ENCODE data around the gene SH3BP1. TPM values are rescaled to one million over a fixed set of nuclear protein-coding genes. Genes with fewer than 3 reads are reported as not detected.

The SH3BP1 gene
- total and polyA plus RNA-seq, 2 of the 4 experiments (the other 2 are of a cell fraction): 8.8 to 33.3 TPM

DNA sequence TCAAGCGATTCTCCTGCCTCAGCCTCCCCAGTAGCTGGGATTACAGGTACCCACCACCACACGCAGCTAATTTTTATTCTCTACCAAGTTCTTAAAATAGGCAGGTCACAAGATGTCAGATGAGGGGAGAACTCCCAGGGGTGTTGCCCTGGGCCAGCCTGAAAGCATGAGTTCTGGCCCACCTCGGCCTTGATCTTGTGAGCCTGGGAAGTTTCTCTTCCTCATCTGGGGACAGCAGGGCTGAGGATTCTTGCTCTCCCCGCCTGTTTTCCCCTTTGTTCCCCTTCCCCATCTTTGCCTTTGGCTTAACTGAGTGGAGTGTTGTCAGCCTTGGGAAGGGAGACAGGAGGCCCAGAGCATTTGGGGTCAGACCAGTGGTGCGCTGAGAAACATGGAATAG, 22.6 kb downstream of the SH3BP1 start:
- Histone ChIP-seq H3K56ac (ENCODE audit: extremely low read depth, insufficient read depth, low read length) (no peak overlapping the region), H2BK20ac (ENCODE audit: low read depth, low read length) (peak overlapping the region; percentile 51; the same call in 1 of the 2 replicates), H2AK5ac (ENCODE audit: low read depth, low read length) (peak overlapping the region; percentile 80), H3K9ac (ENCODE audit: low read depth, low read length) (0 out of 2 replicates have a peak overlapping the region, but pooled peaks have one; percentile 17), H3K36me3 (ENCODE audit: control insufficient read depth, insufficient read depth, low read length) (peaks cover 11% of the 10 kb centered on the region), H2BK15ac (ENCODE audit: low read depth, low read length) (peak overlapping the region; percentile 78; the same call in 1 of the 3 replicates), H4K5ac (ENCODE audit: low read depth, low read length) (no peak overlapping the region), H3K4ac (ENCODE audit: low read depth, low read length) (peak overlapping the region; percentile 81), H3K14ac (replicated peaks; ENCODE audit: low read depth, low read length) (peak overlapping the region; percentile 67; the same call in 1 of the 2 replicates), H3K18ac (ENCODE audit: low read depth, low read length) (no peak overlapping the region), H4K8ac (ENCODE audit: low read depth in 2 of 2, low read length in 2 of 2) (0 out of 4 replicates have a peak overlapping the region, but pooled peaks of 1 of the 2 experiments have one; percentile 32), H2AFZ (replicated peaks; ENCODE audit: low read length, poor library complexity) (peak overlapping the region; percentile 48), H3K27me3 (ENCODE audit: control insufficient read depth, insufficient read depth, low read length) (no peaks in the 10 kb centered on the region), H3K9me3 (ENCODE audit: control insufficient read depth, insufficient read depth, low read length) (no peaks in the 10 kb centered on the region), H2BK5ac (ENCODE audit: low read depth, low read length, poor library complexity, severe bottlenecking) (peak overlapping the region; percentile 42), H3K4me2 (ENCODE audit: low read depth, low read length) (no peak overlapping the region), H3K27ac (ENCODE audit: insufficient read depth, low read length) (peak overlapping the region; percentile 26; the same call in 1 of the 2 replicates), H3K4me1 (ENCODE audit: control insufficient read depth, insufficient read depth, low read length) (peaks cover 25% of the 10 kb centered on the region), H3K9me1 (ENCODE audit: insufficient read depth, low read length) (peaks cover 11% of the 10 kb centered on the region), H2BK120ac (ENCODE audit: low read depth, low read length) (peak overlapping the region; percentile 59), H3K79me1 (ENCODE audit: low read depth in 1 of 2, low read length in 2 of 2) (peaks cover 39 to 77% of the 10 kb centered on the region in 2 experiments), H3K23ac (ENCODE audit: low read depth, low read length) (peak overlapping the region; percentile 37; the same call in 1 of the 2 replicates), H4K91ac (ENCODE audit: insufficient read depth, low read depth, low read length) (peak overlapping the region; percentile 52; the same call in 1 of the 2 replicates), H2AK9ac (replicated peaks; ENCODE audit: low read depth, low read length, poor library complexity) (peak overlapping the region; percentile 75), H4K20me1 (ENCODE audit: insufficient read depth, low read length) (peaks cover 31% of the 10 kb centered on the region), H3K4me3 (ENCODE audit: insufficient read depth, low read depth, low read length) (no peak overlapping the region)
- 100% methylated on average over 1 of the region's 5 CpGs; no CpG with 5 or more reads in 1 of the 2 experiments for WGBS, 2 experiments (ENCODE audit: extremely low coverage in 2 of 2, insufficient read length in 1 of 2)
- ATAC-seq (ENCODE audit: low read depth) (no peak), DNase-seq (no peak)
- dilution Hi-C loops (cut with HindIII; ENCODE audit: low sequenced_read_pairs, unreplicated experiment) (no loop called here), intact Hi-C loops (cut with micrococcal nuclease) (no loop called here), in situ Hi-C loops (cut with MboI; ENCODE audit: low sequenced_read_pairs) (no loop called here)
- BruUV-seq (replicated peaks): no TSS peak
- ChIA-PET POLR2A (ENCODE audit: unreplicated experiment) (interaction anchor here (1.0 to 1.3 kb wide), 2 partner anchors 13 to 16 kb away, joined by 7 to 17 read pairs; partner anchors contain the start of gene LGALS1), CTCF (interaction anchor here (1.0 to 2.5 kb wide), 4 partner anchors 19 to 114 kb away, joined by 4 to 15 read pairs (median 5); no protein-coding TSS in a partner anchor)
- no peak for TF ChIP-seq FOS (IDR thresholded peaks at IDR 0.05; ENCODE audit: low read depth, low read length)
- no peak for TF ChIP-seq BHLHE40 (IDR thresholded peaks at IDR 0.05; ENCODE audit: low read depth, low read length)
- TF ChIP-seq, protein P1, sequence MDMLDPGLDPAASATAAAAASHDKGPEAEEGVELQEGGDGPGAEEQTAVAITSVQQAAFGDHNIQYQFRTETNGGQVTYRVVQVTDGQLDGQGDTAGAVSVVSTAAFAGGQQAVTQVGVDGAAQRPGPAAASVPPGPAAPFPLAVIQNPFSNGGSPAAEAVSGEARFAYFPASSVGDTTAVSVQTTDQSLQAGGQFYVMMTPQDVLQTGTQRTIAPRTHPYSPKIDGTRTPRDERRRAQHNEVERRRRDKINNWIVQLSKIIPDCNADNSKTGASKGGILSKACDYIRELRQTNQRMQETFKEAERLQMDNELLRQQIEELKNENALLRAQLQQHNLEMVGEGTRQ (IDR thresholded peaks at IDR 0.05; ENCODE audit: low read depth, low read length): no peak
- no peak for TF ChIP-seq RCOR1 (IDR thresholded peaks at IDR 0.05; ENCODE audit: insufficient replicate concordance, low read length)
- no peak for TF ChIP-seq MAFK (IDR thresholded peaks at IDR 0.05; ENCODE audit: low read depth, low read length)
- TF ChIP-seq CEBPB (IDR thresholded peaks at IDR 0.05; ENCODE audit: low read depth, low read length): no peak
- TF ChIP-seq RAD21 (IDR thresholded peaks at IDR 0.05; ENCODE audit: low read length): no peak
- TF ChIP-seq RFX5 (IDR thresholded peaks at IDR 0.05; ENCODE audit: low read depth, low read length): no peak
- TF ChIP-seq MXI1 (IDR thresholded peaks at IDR 0.05; ENCODE audit: borderline replicate concordance, low read depth, low read length): no peak
- TF ChIP-seq, protein P2, sequence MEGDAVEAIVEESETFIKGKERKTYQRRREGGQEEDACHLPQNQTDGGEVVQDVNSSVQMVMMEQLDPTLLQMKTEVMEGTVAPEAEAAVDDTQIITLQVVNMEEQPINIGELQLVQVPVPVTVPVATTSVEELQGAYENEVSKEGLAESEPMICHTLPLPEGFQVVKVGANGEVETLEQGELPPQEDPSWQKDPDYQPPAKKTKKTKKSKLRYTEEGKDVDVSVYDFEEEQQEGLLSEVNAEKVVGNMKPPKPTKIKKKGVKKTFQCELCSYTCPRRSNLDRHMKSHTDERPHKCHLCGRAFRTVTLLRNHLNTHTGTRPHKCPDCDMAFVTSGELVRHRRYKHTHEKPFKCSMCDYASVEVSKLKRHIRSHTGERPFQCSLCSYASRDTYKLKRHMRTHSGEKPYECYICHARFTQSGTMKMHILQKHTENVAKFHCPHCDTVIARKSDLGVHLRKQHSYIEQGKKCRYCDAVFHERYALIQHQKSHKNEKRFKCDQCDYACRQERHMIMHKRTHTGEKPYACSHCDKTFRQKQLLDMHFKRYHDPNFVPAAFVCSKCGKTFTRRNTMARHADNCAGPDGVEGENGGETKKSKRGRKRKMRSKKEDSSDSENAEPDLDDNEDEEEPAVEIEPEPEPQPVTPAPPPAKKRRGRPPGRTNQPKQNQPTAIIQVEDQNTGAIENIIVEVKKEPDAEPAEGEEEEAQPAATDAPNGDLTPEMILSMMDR (conservative IDR thresholded peaks at IDR 0.05; ENCODE audit: low read depth, low read length): no peak
- TF ChIP-seq, protein P3, sequence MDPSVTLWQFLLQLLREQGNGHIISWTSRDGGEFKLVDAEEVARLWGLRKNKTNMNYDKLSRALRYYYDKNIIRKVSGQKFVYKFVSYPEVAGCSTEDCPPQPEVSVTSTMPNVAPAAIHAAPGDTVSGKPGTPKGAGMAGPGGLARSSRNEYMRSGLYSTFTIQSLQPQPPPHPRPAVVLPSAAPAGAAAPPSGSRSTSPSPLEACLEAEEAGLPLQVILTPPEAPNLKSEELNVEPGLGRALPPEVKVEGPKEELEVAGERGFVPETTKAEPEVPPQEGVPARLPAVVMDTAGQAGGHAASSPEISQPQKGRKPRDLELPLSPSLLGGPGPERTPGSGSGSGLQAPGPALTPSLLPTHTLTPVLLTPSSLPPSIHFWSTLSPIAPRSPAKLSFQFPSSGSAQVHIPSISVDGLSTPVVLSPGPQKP (IDR thresholded peaks at IDR 0.05; ENCODE audit: borderline replicate concordance, low read depth, low read length): no peak
- TF ChIP-seq CHD1 (IDR thresholded peaks at IDR 0.05; ENCODE audit: low read depth, low read length): no peak
- no peak for TF ChIP-seq MAZ (IDR thresholded peaks at IDR 0.05; ENCODE audit: borderline replicate concordance, low read depth, low read length)
- no peak for TF ChIP-seq NFE2L2 (IDR thresholded peaks at IDR 0.05; ENCODE audit: low read depth, low read length)
- no peak for TF ChIP-seq POLR2A (IDR thresholded peaks at IDR 0.05; ENCODE audit: low read depth, low read length)

Measured in IMR-90 (cell line).